Heart left ventricle (tissue), 16 donors: ENCODE results near the gene TET3. TPM values are rescaled to one million over a fixed set of nuclear protein-coding genes. Genes with fewer than 3 reads are reported as not detected.

ENCODE experiments used
- ATAC-seq, 4 donors: fragments of 200-7000 bp; cut with Tn5 transposase; one replicate each; pipeline ENCODE4 v1.9.1; 2020 to 2022; ENCODE audit warnings: moderate library complexity in 4 of 4, mild to moderate bottlenecking in 3 of 4, moderate number of reproducible peaks in 1 of 4
- DNase-seq, 5 donors: peaks; one replicate each; pipeline ENCODE4 v3.0.0-alpha.2; 2020
- H3K27ac ChIP-seq, 12 donors: fragments of 200-600 bp; sonication (generic) in 4 of 12; one replicate each; pipeline versions ENCODE4 v1.5.0 to v1.8.0; 2016 to 2022; ENCODE audit warnings: mild to moderate bottlenecking in 2 of 12
- H3K27me3 ChIP-seq, 9 donors: fragments of 200-600 bp; sonication (generic) in 2 of 9; one replicate each; pipeline versions ENCODE4 v1.5.1 to v1.8.0; 2016 to 2022; ENCODE audit warnings: mild to moderate bottlenecking in 3 of 9
- H3K36me3 ChIP-seq, 9 donors: fragments of 200-600 bp; sonication (generic) in 2 of 9; one replicate each; pipeline versions ENCODE4 v1.5.0 to v1.8.0; 2018 to 2022; ENCODE audit warnings: mild to moderate bottlenecking in 2 of 9
- H3K4me1 ChIP-seq, 12 donors: fragments of 200-600 bp; sonication (generic) in 4 of 12; one replicate each; pipeline versions ENCODE4 v1.5.0 to v1.8.0; 2016 to 2022; ENCODE audit warnings: mild to moderate bottlenecking in 3 of 12
- H3K4me3 ChIP-seq, 12 donors: fragments of 200-600 bp; sonication (generic) in 4 of 12; one replicate each; pipeline versions ENCODE4 v1.5.0 to v1.8.0; 2017 to 2022; ENCODE audit warnings: mild to moderate bottlenecking in 9 of 12, moderate library complexity in 4 of 12
- H3K9me3 ChIP-seq, 12 donors: fragments of 200-600 bp; sonication (generic) in 4 of 12; one replicate each; pipeline versions ENCODE4 v1.5.0 to v1.8.0; 2016 to 2022; ENCODE audit warnings: mild to moderate bottlenecking in 1 of 12
- CTCF ChIP-seq, 12 donors: fragments of 200-600 bp; sonication (generic) in 4 of 12; IDR thresholded peaks; one replicate each; pipeline versions ENCODE4 v1.5.0 to v1.8.0; 2018 to 2022; ENCODE audit warnings: antibody characterized with exemption in 12 of 12, mild to moderate bottlenecking in 5 of 12
- POLR2A ChIP-seq, 2 donors: fragments of 450-650 bp; IDR thresholded peaks; one replicate each; pipeline ENCODE4 v1.6.1; 2017; ENCODE audit warnings: antibody characterized with exemption in 2 of 2, mild to moderate bottlenecking in 2 of 2, moderate library complexity in 2 of 2
- WGBS, 4 donors: extraction: QIAGEN DNeasy Blood & Tissue Kit in 2 of 4; methylation state at CpG; one replicate each; pipeline versions ENCODE4 v1.1.5 to v1.1.7; 2013 to 2018; 5-methylcytosine and 5-hydroxymethylcytosine counted together
- intact Hi-C, 10 donors: fragments of 100-400 bp; cut with DNase I; formaldehyde crosslinking; loops; one replicate each; pipeline versions ENCODE4 v1.11.1 to v1.14.2; 2022
- polyA plus RNA-seq, 2 donors: library from polyadenylated mRNA; stranded (reverse); fragments of 200-250 nt; gene quantifications; one replicate each; pipeline ENCODE4 v1.2.3, GENCODE V29; 2013
- total RNA-seq, 9 donors: library from RNA; depleted of rRNA in 2 of 9; stranded (reverse); fragments of >200 nt in 2 of 9; fragmentation: NEBNext Ultra II Directional in 3 of 9; extraction: Animal tissue kit (Norgen Biotek cat#: 25700) in 3 of 9; gene quantifications; one replicate each; pipeline versions ENCODE4 v1.1.0 to v1.2.4, GENCODE V29; 2016 to 2023
- donor health status: ischemic (EF 13 %, LVEDD 7.1; RV severe dilation, severe dysfunction).
- donor health status: healthy with polysubstance abuse.
- donor health status: DM: no; HTN: yes; CAD: no.
- donor health status: DM: no; HTN: no; CAD: no.
- donor health status: ischemic (EF 25% LVEDD 6.9; RV normal size, moderate dysfunction).
- donor health status: ischemic (EF 25% LVEDD 5.7; RV mildly dilated, moderate dysfunction).
- donor health status: healthy.
- donor health status: DM: yes; HTN: yes; CAD: no.
- donor health status: ischemic (EF 35%, LVEDD 5.7; RV mildly dilated, moderate dysfunction).
- donor health status: nonischemic (EF 11% LVEDD 7.7; RV severe dilation, severe dysfunction).
- donor health status: DM: yes; HTN: yes; CAD: no.
- donor health status: PGD.
- donor health status: ischemic (EF 29% LVEDD 5.4; RV normal size, mild dysfunction).
- donor health status: nonischemic (EF 23%, LVEDD 6.1; RV moderate dilation, normal function).

Gene TET3
- total and polyA plus RNA-seq, 11 donors: 1.2 to 12.6 (median 2.5) TPM

GRCh38 chr2:73944714-73945113, 40.0 kb upstream of the TET3 start:
- ATAC-seq (no peak), DNase-seq (no peak)
- Histone ChIP-seq H3K4me1 (peaks cover 0 to 41% (median 0%) of the 10 kb centered on the region in 12 donors), H3K27ac (no peak overlapping the region), H3K36me3 (peaks cover 0 to 82% (median 50%) of the 10 kb centered on the region in 9 donors), H3K9me3 (no peaks in the 10 kb centered on the region), H3K4me3 (no peak overlapping the region), H3K27me3 (no peaks in the 10 kb centered on the region)
- intact Hi-C loops: no loop called here
- no peak for TF ChIP-seq CTCF (IDR thresholded peaks at IDR 0.05)
- no peak for TF ChIP-seq POLR2A (IDR thresholded peaks at IDR 0.05)
- 88 to 98% (median 97%) methylated on average over 4 of the region's 4 CpGs for WGBS, 4 donors

GRCh38 chr2:73946215-73946614, 38.5 kb upstream of the TET3 start:
- ATAC-seq (no peak), DNase-seq (no peak)
- Histone ChIP-seq H3K9me3 (no peaks in the 10 kb centered on the region), H3K27me3 (no peaks in the 10 kb centered on the region), H3K4me1 (peaks cover 0 to 47% (median 0%) of the 10 kb centered on the region in 12 donors), H3K27ac (no peak overlapping the region), H3K36me3 (peaks cover 0 to 90% (median 65%) of the 10 kb centered on the region in 9 donors), H3K4me3 (no peak overlapping the region)
- intact Hi-C loops: no loop called here
- 78 to 88% (median 82%) methylated on average over 1 of the region's 1 CpG for WGBS, 4 donors
- TF ChIP-seq POLR2A (IDR thresholded peaks at IDR 0.05) (no peak), CTCF (IDR thresholded peaks at IDR 0.05) (no peak)

GRCh38 chr2:73946666-73947065, 38.0 kb upstream of the TET3 start:
- TF ChIP-seq CTCF (IDR thresholded peaks at IDR 0.05) (no peak), POLR2A (IDR thresholded peaks at IDR 0.05) (no peak)
- H3K27me3 ChIP-seq: no peaks in the 10 kb centered on the region
- H3K4me1 ChIP-seq: peaks cover 0 to 51% (median 0%) of the 10 kb centered on the region in 12 donors
- H3K4me3 ChIP-seq: no peak overlapping the region
- DNase-seq: no peak
- intact Hi-C loops: no loop called here
- no peak overlapping the region for H3K27ac ChIP-seq
- no peaks in the 10 kb centered on the region for H3K9me3 ChIP-seq
- peaks cover 0 to 90% (median 69%) of the 10 kb centered on the region in 9 donors for H3K36me3 ChIP-seq
- ATAC-seq: no peak
- WGBS, 4 donors: 56 to 84% (median 72%) methylated on average over 3 of the region's 3 CpGs

GRCh38 chr2:73947412-73948018, 37.2 kb upstream of the TET3 start:
- Histone ChIP-seq H3K4me1 (peaks cover 0 to 60% (median 0%) of the 10 kb centered on the region in 12 donors), H3K9me3 (no peaks in the 10 kb centered on the region), H3K27me3 (no peaks in the 10 kb centered on the region), H3K27ac (peak overlapping the region in 1 of 12 donors; percentile 61), H3K4me3 (no peak overlapping the region), H3K36me3 (peaks cover 0 to 90% (median 73%) of the 10 kb centered on the region in 9 donors)
- TF ChIP-seq CTCF (IDR thresholded peaks at IDR 0.05): no peak
- DNase-seq (no peak), ATAC-seq (no peak)
- intact Hi-C loops: no loop called here
- WGBS, 4 donors: 80 to 87% (median 82%) methylated on average over 5 of the region's 5 CpGs
